HCT116 (cell line): ENCODE results near the gene GPR142.

Experiments
- ATF3 ChIP-seq: IDR thresholded peaks from 2 replicates; pipeline ENCODE4 v1.6.1; 2012
- CBX3 ChIP-seq: IDR thresholded peaks from 2 replicates; pipeline ENCODE4 v1.6.1; 2012; ENCODE audit warnings: low read depth
- CEBPB ChIP-seq: IDR thresholded peaks from 2 replicates; pipeline ENCODE4 v1.6.1; 2012; ENCODE audit warnings: low read depth
- CTCF ChIP-seq, 3 experiments: fragments of 200-600 bp in 1 of 3; sonication (generic) in 1 of 3; IDR thresholded peaks in 2 of 3; conservative IDR thresholded peaks in 1 of 3; 2 replicates each; pipeline ENCODE4 v1.5.1; 2012 to 2017; ENCODE audit warnings: low read depth in 2 of 3, low read length in 2 of 3, antibody characterized with exemption in 1 of 3, borderline replicate concordance in 1 of 3, control low read depth in 1 of 3, mild to moderate bottlenecking in 1 of 3, mixed read lengths in 1 of 3, mixed run types in 1 of 3, moderate library complexity in 1 of 3; ENCODE audit not compliant: insufficient read depth in 1 of 3
- EZH2 ChIP-seq: fragments of 200-600 bp; sonication (generic); IDR thresholded peaks from 2 replicates; pipeline ENCODE4 v1.6.1; 2017; ENCODE audit warnings: antibody characterized with exemption, mixed run types
- FOSL1 ChIP-seq: IDR thresholded peaks from 2 replicates; pipeline ENCODE4 v1.6.1; 2012; ENCODE audit warnings: low read depth
- POLR2A ChIP-seq: IDR thresholded peaks from 2 replicates; pipeline ENCODE4 v1.7.0; 2011; ENCODE audit warnings: borderline replicate concordance; ENCODE audit not compliant: insufficient read depth, insufficient read length; ENCODE audit errors: extremely low read depth
- SP1 ChIP-seq: IDR thresholded peaks from 2 replicates; pipeline ENCODE4 v1.6.1; 2012; ENCODE audit warnings: low read depth
- SRF ChIP-seq: IDR thresholded peaks from 2 replicates; pipeline ENCODE4 v1.6.1; 2012; ENCODE audit warnings: low read depth
- ZFX ChIP-seq: fragments of 450-650 bp; IDR thresholded peaks from 2 replicates; pipeline ENCODE4 v1.6.1; 2017

- TF ChIP-seq ZFX (no peak), ATF3 (no peak), POLR2A (no peak), CTCF (IDR thresholded peaks at IDR 0.05 in 2 of 3, conservative IDR thresholded peaks at IDR 0.05 in 1 of 3; ENCODE audit: borderline replicate concordance in 1 of 3, insufficient read depth in 1 of 3, low read depth in 2 of 3, low read length in 2 of 3) (no peak), EZH2 (no peak), SP1 (no peak), CBX3 (no peak), CEBPB (no peak), SRF (no peak), FOSL1 (no peak)
Observed at GRCh38 chr17:74402048-74402447, 34.7 kb downstream of the GPR142 start.
